DND-41 (cell line): Measurements from ENCODE around the gene SEBOX.

Experiments
- EZH2 ChIP-seq: IDR thresholded peaks from 3 replicates; pipeline ENCODE4 v1.6.1; 2012; ENCODE audit warnings: borderline replicate concordance, low read depth, mild to moderate bottlenecking, moderate library complexity, low read length, inconsistent platforms; ENCODE audit not compliant: severe bottlenecking
- TF ChIP-seq, protein P1 (sequence below): IDR thresholded peaks from 2 replicates; pipeline ENCODE4 v1.5.1; 2012; ENCODE audit warnings: borderline replicate concordance, low read length, moderate library complexity, mild to moderate bottlenecking; ENCODE audit not compliant: poor library complexity, severe bottlenecking; ENCODE audit errors: extremely low read depth

DNA sequence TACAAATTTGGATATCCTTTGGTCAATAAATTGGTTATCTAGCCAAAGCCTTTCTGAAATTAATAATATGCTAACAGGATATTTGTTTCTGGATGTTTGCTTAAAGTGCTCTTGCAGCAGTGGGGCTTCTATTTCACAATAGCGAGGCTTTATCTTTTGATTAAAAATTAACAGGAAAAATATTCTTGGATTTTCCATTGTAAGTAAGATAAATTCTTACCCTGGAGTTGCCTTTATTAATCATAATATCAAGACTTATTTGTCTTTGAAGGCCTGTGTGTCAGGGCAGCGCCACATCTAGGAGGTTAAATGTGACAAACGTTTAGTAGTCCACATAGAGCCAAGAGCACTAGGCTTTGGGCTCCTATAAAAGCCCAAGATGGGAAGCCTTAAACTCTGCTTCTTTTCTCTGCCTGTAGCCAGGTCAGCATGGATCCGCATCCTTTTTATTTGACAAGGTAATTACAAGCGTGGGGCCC, 40.7 kb downstream of the SEBOX start:
- TF ChIP-seq EZH2: no peak
- TF ChIP-seq, protein P1, sequence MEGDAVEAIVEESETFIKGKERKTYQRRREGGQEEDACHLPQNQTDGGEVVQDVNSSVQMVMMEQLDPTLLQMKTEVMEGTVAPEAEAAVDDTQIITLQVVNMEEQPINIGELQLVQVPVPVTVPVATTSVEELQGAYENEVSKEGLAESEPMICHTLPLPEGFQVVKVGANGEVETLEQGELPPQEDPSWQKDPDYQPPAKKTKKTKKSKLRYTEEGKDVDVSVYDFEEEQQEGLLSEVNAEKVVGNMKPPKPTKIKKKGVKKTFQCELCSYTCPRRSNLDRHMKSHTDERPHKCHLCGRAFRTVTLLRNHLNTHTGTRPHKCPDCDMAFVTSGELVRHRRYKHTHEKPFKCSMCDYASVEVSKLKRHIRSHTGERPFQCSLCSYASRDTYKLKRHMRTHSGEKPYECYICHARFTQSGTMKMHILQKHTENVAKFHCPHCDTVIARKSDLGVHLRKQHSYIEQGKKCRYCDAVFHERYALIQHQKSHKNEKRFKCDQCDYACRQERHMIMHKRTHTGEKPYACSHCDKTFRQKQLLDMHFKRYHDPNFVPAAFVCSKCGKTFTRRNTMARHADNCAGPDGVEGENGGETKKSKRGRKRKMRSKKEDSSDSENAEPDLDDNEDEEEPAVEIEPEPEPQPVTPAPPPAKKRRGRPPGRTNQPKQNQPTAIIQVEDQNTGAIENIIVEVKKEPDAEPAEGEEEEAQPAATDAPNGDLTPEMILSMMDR: no peak
